Omental fat pad (tissue), 4 donors: ENCODE results near the gene HLA-DMB. TPM values are rescaled to one million over a fixed set of nuclear protein-coding genes. Genes with fewer than 3 reads are reported as not detected.

ENCODE experiments used
- ATAC-seq: fragments of 150-250 bp; one replicate; pipeline ENCODE4 v1.9.1; 2016; ENCODE audit warnings: mild to moderate bottlenecking, moderate library complexity; ENCODE audit not compliant: low FRiP score
- DNase-seq: peaks from one replicate; pipeline ENCODE4 v3.0.0-alpha.2; 2019; ENCODE audit warnings: low spot score
- total RNA-seq, 4 donors: library from RNA; depleted of rRNA; stranded (reverse); fragments of >200 nt; gene quantifications; one replicate each; pipeline ENCODE4 v1.1.0, GENCODE V29; 2016
- TF ChIP-seq, protein P1 (sequence below), 3 donors: fragments of 450-650 bp; IDR thresholded peaks; one replicate each; pipeline ENCODE4 v1.5.1; 2016 to 2017; ENCODE audit warnings: antibody characterized with exemption in 3 of 3, mild to moderate bottlenecking in 3 of 3, moderate library complexity in 2 of 3

HLA-DMB gene
- total RNA-seq, 4 donors from 2014 or later: 18.4 to 79.6 (median 35.0) TPM

DNA sequence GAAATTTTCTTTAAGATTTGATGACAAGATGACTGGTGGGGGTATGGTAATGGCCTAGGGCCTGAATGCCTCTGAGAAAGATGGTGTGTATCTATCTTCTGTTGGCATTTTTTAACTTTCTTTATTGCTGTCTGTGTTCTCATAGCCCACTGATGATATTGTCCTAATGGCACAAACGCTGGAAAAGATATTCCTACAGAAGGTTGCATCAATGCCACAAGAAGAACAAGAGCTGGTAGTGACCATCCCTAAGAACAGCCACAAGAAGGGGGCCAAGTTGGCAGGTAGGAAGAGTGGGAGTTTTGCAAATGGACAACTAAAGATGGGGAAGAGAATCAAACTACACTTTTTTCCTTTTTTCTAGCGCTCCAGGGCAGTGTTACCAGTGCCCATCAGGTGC lies 35.1 kb upstream of the HLA-DMB start:
- ATAC-seq (no peak), DNase-seq (no peak)
- TF ChIP-seq, protein P1, sequence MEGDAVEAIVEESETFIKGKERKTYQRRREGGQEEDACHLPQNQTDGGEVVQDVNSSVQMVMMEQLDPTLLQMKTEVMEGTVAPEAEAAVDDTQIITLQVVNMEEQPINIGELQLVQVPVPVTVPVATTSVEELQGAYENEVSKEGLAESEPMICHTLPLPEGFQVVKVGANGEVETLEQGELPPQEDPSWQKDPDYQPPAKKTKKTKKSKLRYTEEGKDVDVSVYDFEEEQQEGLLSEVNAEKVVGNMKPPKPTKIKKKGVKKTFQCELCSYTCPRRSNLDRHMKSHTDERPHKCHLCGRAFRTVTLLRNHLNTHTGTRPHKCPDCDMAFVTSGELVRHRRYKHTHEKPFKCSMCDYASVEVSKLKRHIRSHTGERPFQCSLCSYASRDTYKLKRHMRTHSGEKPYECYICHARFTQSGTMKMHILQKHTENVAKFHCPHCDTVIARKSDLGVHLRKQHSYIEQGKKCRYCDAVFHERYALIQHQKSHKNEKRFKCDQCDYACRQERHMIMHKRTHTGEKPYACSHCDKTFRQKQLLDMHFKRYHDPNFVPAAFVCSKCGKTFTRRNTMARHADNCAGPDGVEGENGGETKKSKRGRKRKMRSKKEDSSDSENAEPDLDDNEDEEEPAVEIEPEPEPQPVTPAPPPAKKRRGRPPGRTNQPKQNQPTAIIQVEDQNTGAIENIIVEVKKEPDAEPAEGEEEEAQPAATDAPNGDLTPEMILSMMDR (IDR thresholded peaks at IDR 0.05): no peak

- no peak for DNase-seq
- TF ChIP-seq, protein P1 (IDR thresholded peaks at IDR 0.05): no peak
- ATAC-seq: no peak
Observed at GRCh38 chr6:32974541-32975308, 33.9 kb upstream of the HLA-DMB start.

- DNase-seq (no peak), ATAC-seq (no peak)
- TF ChIP-seq, protein P1 (IDR thresholded peaks at IDR 0.05): no peak
Observed at GRCh38 chr6:32974016-32974333, 33.1 kb upstream of the HLA-DMB start.

GRCh38 chr6:32973144-32974015 lies 32.6 kb upstream of the HLA-DMB start:
- ATAC-seq (no peak), DNase-seq (peak; percentile 51)
- TF ChIP-seq, protein P1 (IDR thresholded peaks at IDR 0.05): no peak

GRCh38 chr6:32972353-32973143 lies 31.7 kb upstream of the HLA-DMB start:
- DNase-seq: no peak
- no peak for ATAC-seq
- TF ChIP-seq, protein P1 (IDR thresholded peaks at IDR 0.05): no peak

DNA sequence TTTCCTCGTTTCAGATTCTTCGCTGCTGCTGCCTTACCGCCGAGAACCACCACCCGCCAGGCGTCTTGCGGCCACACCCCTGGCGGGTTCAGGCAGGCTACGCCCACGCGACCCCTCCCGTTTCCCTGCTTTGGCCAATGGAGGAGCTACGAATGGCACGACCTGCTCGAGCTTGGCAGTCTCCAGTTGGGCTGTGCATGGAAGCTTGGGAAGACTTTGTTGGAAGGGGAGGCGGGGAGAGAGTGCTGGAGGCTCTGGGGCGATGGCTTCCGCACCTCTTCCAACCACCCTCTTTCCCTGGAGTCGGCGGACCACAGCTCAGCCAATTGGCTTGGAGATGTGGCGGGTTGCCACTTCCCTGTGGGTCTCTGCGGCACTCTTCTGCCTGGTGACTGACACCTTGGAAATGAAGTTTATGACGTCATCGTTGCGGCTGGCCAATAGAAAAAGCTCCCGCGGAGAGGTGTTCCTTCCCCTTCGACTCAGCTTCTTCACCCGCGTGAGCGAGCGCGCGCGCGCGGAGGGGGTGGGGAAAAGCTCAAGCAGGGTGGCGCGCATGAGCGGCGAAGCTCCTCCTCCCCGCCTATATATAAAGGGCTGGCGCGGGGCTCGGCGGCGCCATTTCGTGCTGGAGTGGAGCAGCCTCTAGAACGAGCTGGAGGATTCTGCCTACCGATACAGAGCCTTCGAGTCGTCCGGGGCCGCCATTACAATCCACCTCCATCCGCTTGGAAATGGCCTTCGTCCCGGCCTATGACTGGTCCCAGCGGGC lies 30.9 kb upstream of the HLA-DMB start:
- peak; percentile 76 for ATAC-seq
- TF ChIP-seq, protein P1 (IDR thresholded peaks at IDR 0.05): no peak
- DNase-seq: peak; percentile 95
